Kidney (tissue), 14 donors: ENCODE data around the gene ANAPC2. TPM values are rescaled to one million over a fixed set of nuclear protein-coding genes. Genes with fewer than 3 reads are reported as not detected.

ENCODE experiments used
- DNase-seq, 5 donors: peaks; one replicate each; pipeline ENCODE4 v3.0.0-alpha.2; 2013 to 2020
- FAIRE-seq: peaks from 2 replicates; lab custom pipeline; 2012; peaks lifted over from hg19 to GRCh38; lab: Jason Lieb, UNC
- H3K27ac ChIP-seq, 2 donors: one replicate each; pipeline ENCODE4 v1.7.0; 2013; ENCODE audit warnings: low read depth in 2 of 2, low read length in 2 of 2, inconsistent platforms in 1 of 2
- H3K27me3 ChIP-seq: one replicate; pipeline ENCODE4 v1.7.1; 2013; ENCODE audit warnings: low read length, inconsistent platforms; ENCODE audit not compliant: control insufficient read depth, insufficient read depth
- H3K36me3 ChIP-seq, 3 donors: one replicate each; pipeline versions ENCODE4 v1.7.0 to v1.7.1; 2013; ENCODE audit warnings: low read length in 3 of 3, control low read depth in 1 of 3, inconsistent platforms in 1 of 3; ENCODE audit not compliant: insufficient read depth in 3 of 3, control insufficient read depth in 2 of 3
- H3K4me1 ChIP-seq, 3 donors: one replicate each; pipeline versions ENCODE4 v1.7.0 to v1.7.1; 2013; ENCODE audit warnings: low read length in 3 of 3, inconsistent platforms in 1 of 3, low read depth in 1 of 3; ENCODE audit not compliant: control insufficient read depth in 2 of 3, insufficient read depth in 2 of 3
- H3K4me3 ChIP-seq, 3 donors: one replicate each; pipeline versions ENCODE4 v1.7.0 to v1.8.1; 2013; ENCODE audit warnings: low read length in 3 of 3, control low read depth in 1 of 3, inconsistent platforms in 1 of 3
- H3K9ac ChIP-seq, 3 donors: one replicate each; pipeline versions ENCODE4 v1.7.0 to v1.7.1; 2013; ENCODE audit warnings: low read length in 3 of 3, control low read depth in 1 of 3, inconsistent platforms in 1 of 3
- H3K9me3 ChIP-seq, 3 donors: one replicate each; pipeline versions ENCODE4 v1.7.0 to v1.7.1; 2013; ENCODE audit warnings: low read length in 3 of 3, control low read depth in 1 of 3, inconsistent platforms in 1 of 3; ENCODE audit not compliant: control insufficient read depth in 2 of 3, insufficient read depth in 1 of 3
- CTCF ChIP-seq: IDR thresholded peaks from 3 replicates; pipeline ENCODE4 v1.5.1; 2012; ENCODE audit warnings: mild to moderate bottlenecking, moderate library complexity, borderline replicate concordance; ENCODE audit not compliant: insufficient read depth; ENCODE audit errors: extremely low read depth
- intact Hi-C: fragments of 100-400 bp; cut with DNase I; formaldehyde crosslinking; loops from one replicate; pipeline ENCODE4 v1.11.1; 2022
- polyA plus RNA-seq: library from polyadenylated mRNA; stranded (reverse); fragments of 350-450 nt; fragmentation: Illumina TruSeq; extraction: RNeasy Lipid Tissue Mini Kit (QIAGEN cat#74804); gene quantifications from one replicate; pipeline ENCODE4 v1.2.3, GENCODE V29; 2014; ENCODE audit warnings: low read depth, low replicate concordance; ENCODE audit not compliant: insufficient read depth
- total RNA-seq: library from RNA; stranded (reverse); fragmentation: NEBNext Ultra II Directional; extraction: Animal tissue kit (Norgen Biotek cat#: 25700); gene quantifications from one replicate; pipeline ENCODE4 v1.2.1, GENCODE V29; 2021
- donor health status: control.
- donor health status: control.
- donor health status: control.
- donor health status: control.
- donor health status: control.
- donor health status: DM: yes; HTN: yes; CAD: no.
- donor health status: Normal renal cell carcinoma (clear cell type).

Gene ANAPC2
- total and polyA plus RNA-seq, 2 donors from 2014 or later, result 19.9 to 57.2 TPM

- DNase-seq (no peak), FAIRE-seq (no peak)
- H3K9me3 ChIP-seq, result no peaks in the 10 kb centered on the region
- no peaks in the 10 kb centered on the region for H3K36me3 ChIP-seq
- peaks cover 3 to 37% (median 13%) of the 10 kb centered on the region in 3 donors for H3K4me1 ChIP-seq
- intact Hi-C loops, result no loop called here
- no peak overlapping the region for H3K27ac ChIP-seq
- peak overlapping the region; percentile 91 to 97 (median 94) for H3K4me3 ChIP-seq
- no peaks in the 10 kb centered on the region for H3K27me3 ChIP-seq
- no peak for TF ChIP-seq CTCF
- peak overlapping the region; percentile 65 to 88 (median 78) for H3K9ac ChIP-seq
Measured at GRCh38 chr9:137204731-137205125, 16.4 kb upstream of the ANAPC2 start.

- DNase-seq, result no peak
- FAIRE-seq, result no peak
- no peak overlapping the region for H3K4me3 ChIP-seq
- H3K36me3 ChIP-seq, result no peaks in the 10 kb centered on the region
- H3K27me3 ChIP-seq, result no peaks in the 10 kb centered on the region
- intact Hi-C loops, result no loop called here
- no peaks in the 10 kb centered on the region for H3K9me3 ChIP-seq
- peaks cover 3 to 52% (median 16%) of the 10 kb centered on the region in 3 donors for H3K4me1 ChIP-seq
- TF ChIP-seq CTCF, result no peak
- H3K9ac ChIP-seq, result no peak overlapping the region
- no peak overlapping the region for H3K27ac ChIP-seq
Measured at GRCh38 chr9:137202966-137203365, 14.6 kb upstream of the ANAPC2 start.

- no peak for DNase-seq
- H3K4me3 ChIP-seq, result peak overlapping the region; percentile 45 to 67 (median 63)
- H3K9ac ChIP-seq, result peak overlapping the region in 1 of 3 donors; percentile 46
- H3K27me3 ChIP-seq, result no peaks in the 10 kb centered on the region
- FAIRE-seq, result no peak
- H3K9me3 ChIP-seq, result no peaks in the 10 kb centered on the region
- TF ChIP-seq CTCF, result no peak
- intact Hi-C loops, result no loop called here
- peak overlapping the region; percentile 57 to 63 for H3K27ac ChIP-seq
- H3K36me3 ChIP-seq, result no peaks in the 10 kb centered on the region
- H3K4me1 ChIP-seq, result peaks cover 3 to 54% (median 16%) of the 10 kb centered on the region in 3 donors
Measured at GRCh38 chr9:137201205-137201868, 13.0 kb upstream of the ANAPC2 start.
